Measurements from ENCODE around the gene TSPAN9.

Gene TSPAN9

DNA sequence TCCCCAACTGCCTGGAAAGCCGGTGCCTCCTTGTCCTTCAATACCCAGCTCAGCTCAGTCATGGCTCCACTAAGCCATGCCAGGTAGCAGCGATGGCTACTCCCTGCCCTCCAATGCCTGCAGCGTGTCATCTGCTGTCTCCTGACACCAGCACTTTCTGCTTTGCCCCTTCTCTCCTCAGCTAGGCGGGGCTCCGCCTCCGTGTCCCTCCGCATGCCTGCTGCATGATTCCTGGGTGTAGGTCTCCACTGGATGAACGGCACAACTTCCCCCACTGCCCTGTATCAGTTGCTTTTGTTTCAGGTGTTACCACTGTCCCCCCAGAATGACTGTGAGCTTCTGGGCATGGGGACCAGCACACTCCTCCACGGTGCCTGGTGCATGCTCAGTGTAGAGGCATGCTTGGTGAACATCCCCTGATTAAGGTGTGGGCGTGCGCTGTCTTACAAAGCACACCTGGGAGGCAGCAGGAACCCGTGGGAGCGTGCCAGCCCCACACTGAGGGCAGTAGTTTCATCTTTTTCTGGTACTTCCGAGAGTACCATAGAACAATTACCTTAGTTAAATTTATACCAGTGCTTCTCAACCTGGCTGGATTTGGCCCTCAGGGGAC is 234.4 kb downstream of the TSPAN9 start:
- TF ChIP-seq, protein P1, sequence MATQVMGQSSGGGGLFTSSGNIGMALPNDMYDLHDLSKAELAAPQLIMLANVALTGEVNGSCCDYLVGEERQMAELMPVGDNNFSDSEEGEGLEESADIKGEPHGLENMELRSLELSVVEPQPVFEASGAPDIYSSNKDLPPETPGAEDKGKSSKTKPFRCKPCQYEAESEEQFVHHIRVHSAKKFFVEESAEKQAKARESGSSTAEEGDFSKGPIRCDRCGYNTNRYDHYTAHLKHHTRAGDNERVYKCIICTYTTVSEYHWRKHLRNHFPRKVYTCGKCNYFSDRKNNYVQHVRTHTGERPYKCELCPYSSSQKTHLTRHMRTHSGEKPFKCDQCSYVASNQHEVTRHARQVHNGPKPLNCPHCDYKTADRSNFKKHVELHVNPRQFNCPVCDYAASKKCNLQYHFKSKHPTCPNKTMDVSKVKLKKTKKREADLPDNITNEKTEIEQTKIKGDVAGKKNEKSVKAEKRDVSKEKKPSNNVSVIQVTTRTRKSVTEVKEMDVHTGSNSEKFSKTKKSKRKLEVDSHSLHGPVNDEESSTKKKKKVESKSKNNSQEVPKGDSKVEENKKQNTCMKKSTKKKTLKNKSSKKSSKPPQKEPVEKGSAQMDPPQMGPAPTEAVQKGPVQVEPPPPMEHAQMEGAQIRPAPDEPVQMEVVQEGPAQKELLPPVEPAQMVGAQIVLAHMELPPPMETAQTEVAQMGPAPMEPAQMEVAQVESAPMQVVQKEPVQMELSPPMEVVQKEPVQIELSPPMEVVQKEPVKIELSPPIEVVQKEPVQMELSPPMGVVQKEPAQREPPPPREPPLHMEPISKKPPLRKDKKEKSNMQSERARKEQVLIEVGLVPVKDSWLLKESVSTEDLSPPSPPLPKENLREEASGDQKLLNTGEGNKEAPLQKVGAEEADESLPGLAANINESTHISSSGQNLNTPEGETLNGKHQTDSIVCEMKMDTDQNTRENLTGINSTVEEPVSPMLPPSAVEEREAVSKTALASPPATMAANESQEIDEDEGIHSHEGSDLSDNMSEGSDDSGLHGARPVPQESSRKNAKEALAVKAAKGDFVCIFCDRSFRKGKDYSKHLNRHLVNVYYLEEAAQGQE (IDR thresholded peaks at IDR 0.05; ENCODE audit: insufficient read depth in 1 of 2, low read depth in 2 of 2, low read length in 2 of 2), result no peak
- no peak for TF ChIP-seq SIN3A (IDR thresholded peaks at IDR 0.05; ENCODE audit: borderline replicate concordance, insufficient read depth, low read length)
- no peak for TF ChIP-seq TAF1 (IDR thresholded peaks at IDR 0.05; ENCODE audit: borderline replicate concordance, insufficient read depth, low read length)
- no peak for TF ChIP-seq POLR2AphosphoS5 (IDR thresholded peaks at IDR 0.05; ENCODE audit: low read depth, low read length)
- TF ChIP-seq FOXP2 (optimal IDR thresholded peaks at IDR 0.05; ENCODE audit: borderline replicate concordance, extremely low read depth, extremely low read length, insufficient read depth), result no peak

DNA sequence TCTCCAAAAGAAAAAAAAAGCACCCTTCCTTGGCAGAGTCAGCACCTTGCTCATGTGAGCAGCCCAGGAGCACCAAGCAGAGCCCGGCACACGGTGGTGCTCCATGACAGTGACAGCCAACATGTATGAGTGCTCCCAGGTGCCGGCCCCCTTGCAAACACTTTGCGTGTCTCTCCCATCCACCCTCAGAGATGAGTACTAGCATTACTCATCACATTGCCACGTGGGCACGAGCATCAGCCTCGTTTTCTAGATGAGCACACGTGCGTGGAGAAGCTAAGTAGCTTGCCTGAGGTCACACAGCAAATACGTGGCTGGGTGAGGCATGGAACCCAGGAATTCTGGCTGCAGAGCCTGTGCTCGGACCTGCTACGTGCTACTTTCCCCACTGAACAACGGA is 235.9 kb downstream of the TSPAN9 start:
- TF ChIP-seq SIN3A (IDR thresholded peaks at IDR 0.05; ENCODE audit: borderline replicate concordance, insufficient read depth, low read length) (no peak), FOXP2 (optimal IDR thresholded peaks at IDR 0.05; ENCODE audit: borderline replicate concordance, extremely low read depth, extremely low read length, insufficient read depth) (no peak), TAF1 (IDR thresholded peaks at IDR 0.05; ENCODE audit: borderline replicate concordance, insufficient read depth, low read length) (no peak), POLR2AphosphoS5 (IDR thresholded peaks at IDR 0.05; ENCODE audit: low read depth, low read length) (no peak)
- TF ChIP-seq, protein P1 (IDR thresholded peaks at IDR 0.05; ENCODE audit: insufficient read depth in 1 of 2, low read depth in 2 of 2, low read length in 2 of 2), result no peak

GRCh38 chr12:3313675-3314663 is 236.8 kb downstream of the TSPAN9 start:
- no peak for TF ChIP-seq TAF1 (IDR thresholded peaks at IDR 0.05; ENCODE audit: borderline replicate concordance, insufficient read depth, low read length)
- TF ChIP-seq, protein P1 (IDR thresholded peaks at IDR 0.05; ENCODE audit: insufficient read depth in 1 of 2, low read depth in 2 of 2, low read length in 2 of 2), result no peak
- no peak for TF ChIP-seq SIN3A (IDR thresholded peaks at IDR 0.05; ENCODE audit: borderline replicate concordance, insufficient read depth, low read length)
- no peak for TF ChIP-seq FOXP2 (optimal IDR thresholded peaks at IDR 0.05; ENCODE audit: borderline replicate concordance, extremely low read depth, extremely low read length, insufficient read depth)

GRCh38 chr12:3315201-3315661 is 238.1 kb downstream of the TSPAN9 start:
- TF ChIP-seq TAF1 (IDR thresholded peaks at IDR 0.05; ENCODE audit: borderline replicate concordance, insufficient read depth, low read length), result no peak
- no peak for TF ChIP-seq FOXP2 (optimal IDR thresholded peaks at IDR 0.05; ENCODE audit: borderline replicate concordance, extremely low read depth, extremely low read length, insufficient read depth)
- TF ChIP-seq, protein P1 (IDR thresholded peaks at IDR 0.05; ENCODE audit: insufficient read depth in 1 of 2, low read depth in 2 of 2, low read length in 2 of 2), result no peak
- no peak for TF ChIP-seq POLR2AphosphoS5 (IDR thresholded peaks at IDR 0.05; ENCODE audit: low read depth, low read length)
- no peak for TF ChIP-seq SIN3A (IDR thresholded peaks at IDR 0.05; ENCODE audit: borderline replicate concordance, insufficient read depth, low read length)
